ENCODE data around the gene NOXA1. TPM values are rescaled to one million over a fixed set of nuclear protein-coding genes. Genes with fewer than 3 reads are reported as not detected.

Gene NOXA1
- polyA plus RNA-seq, 1 donor (not counting 4 experiments of a cell fraction or from before 2014, with no cell fraction given): 0.09 TPM

DNA sequence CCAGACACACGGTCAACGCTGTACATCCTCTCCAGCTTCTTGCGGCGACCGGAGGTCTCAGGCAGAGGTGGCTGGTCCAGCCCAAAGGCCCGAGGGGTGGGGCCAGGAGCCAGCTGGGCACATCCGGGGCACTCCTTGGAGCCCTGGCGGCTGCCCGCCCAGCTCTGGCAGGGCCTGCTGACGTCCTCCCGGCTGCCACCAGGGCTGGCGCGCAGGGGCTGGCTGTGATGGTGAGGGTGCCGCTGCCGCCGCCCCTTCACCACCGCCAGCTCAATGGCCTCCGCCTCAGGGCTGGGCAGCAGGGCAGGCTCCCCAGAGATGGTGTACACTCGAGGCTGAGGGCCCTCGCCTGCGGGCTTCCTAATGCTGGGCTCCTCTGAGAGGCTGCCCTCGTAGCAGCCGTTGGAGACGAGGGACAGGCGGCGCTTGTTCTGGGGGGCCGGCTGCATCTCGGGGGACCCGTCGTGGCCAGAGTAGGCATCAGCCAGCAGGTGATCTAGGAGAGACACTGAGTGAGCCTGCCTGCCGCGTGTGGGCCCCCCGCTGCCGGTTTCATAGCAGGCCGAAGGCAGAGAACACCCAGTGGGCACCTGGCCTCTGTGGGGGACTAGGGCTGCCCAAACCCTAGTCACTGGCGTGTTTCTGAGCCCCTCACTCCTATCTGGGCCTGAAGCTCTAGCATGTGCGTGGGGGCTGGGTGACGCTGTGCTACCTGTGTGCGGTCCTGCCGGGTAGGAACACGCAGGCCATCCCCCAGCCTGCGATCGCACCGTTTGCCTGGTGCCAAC, 34.4 kb downstream of the NOXA1 start:
- peak overlapping the region; percentile 73 for H3K4me2 ChIP-seq (ENCODE audit: control insufficient read depth, extremely low read depth, insufficient read depth, low read depth, low read length)
- H3K36me3 ChIP-seq (ENCODE audit: control insufficient read depth in 2 of 2, extremely low read depth in 1 of 2, insufficient read depth in 2 of 2, low read length in 2 of 2): peaks cover 0 to 9% of the 10 kb centered on the region in 2 experiments
- TF ChIP-seq, protein P1, sequence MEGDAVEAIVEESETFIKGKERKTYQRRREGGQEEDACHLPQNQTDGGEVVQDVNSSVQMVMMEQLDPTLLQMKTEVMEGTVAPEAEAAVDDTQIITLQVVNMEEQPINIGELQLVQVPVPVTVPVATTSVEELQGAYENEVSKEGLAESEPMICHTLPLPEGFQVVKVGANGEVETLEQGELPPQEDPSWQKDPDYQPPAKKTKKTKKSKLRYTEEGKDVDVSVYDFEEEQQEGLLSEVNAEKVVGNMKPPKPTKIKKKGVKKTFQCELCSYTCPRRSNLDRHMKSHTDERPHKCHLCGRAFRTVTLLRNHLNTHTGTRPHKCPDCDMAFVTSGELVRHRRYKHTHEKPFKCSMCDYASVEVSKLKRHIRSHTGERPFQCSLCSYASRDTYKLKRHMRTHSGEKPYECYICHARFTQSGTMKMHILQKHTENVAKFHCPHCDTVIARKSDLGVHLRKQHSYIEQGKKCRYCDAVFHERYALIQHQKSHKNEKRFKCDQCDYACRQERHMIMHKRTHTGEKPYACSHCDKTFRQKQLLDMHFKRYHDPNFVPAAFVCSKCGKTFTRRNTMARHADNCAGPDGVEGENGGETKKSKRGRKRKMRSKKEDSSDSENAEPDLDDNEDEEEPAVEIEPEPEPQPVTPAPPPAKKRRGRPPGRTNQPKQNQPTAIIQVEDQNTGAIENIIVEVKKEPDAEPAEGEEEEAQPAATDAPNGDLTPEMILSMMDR (optimal IDR thresholded peaks at IDR 0.05 in 1 of 3, IDR thresholded peaks at IDR 0.05 in 1 of 3, conservative IDR thresholded peaks at IDR 0.05 in 1 of 3; ENCODE audit: extremely low read depth in 1 of 3, insufficient read depth in 2 of 3, low read length in 3 of 3): no peak
- no peak for TF ChIP-seq EZH2 (IDR thresholded peaks at IDR 0.05; ENCODE audit: low read length)
- no peaks in the 10 kb centered on the region for H3K9me3 ChIP-seq (ENCODE audit: control insufficient read depth, low read depth, low read length)
- no peaks in the 10 kb centered on the region for H4K20me1 ChIP-seq (ENCODE audit: control insufficient read depth, extremely low read depth, insufficient read depth, low read length)
- H2AFZ ChIP-seq (ENCODE audit: control insufficient read depth, low read length): no peak overlapping the region
- no peak overlapping the region for H3K27ac ChIP-seq (ENCODE audit: control insufficient read depth, insufficient read depth, low read length)
- H3K27me3 ChIP-seq (ENCODE audit: control insufficient read depth, extremely low read depth, insufficient read depth, low read length): peaks cover 8% of the 10 kb centered on the region
- DNase-seq (ENCODE audit: low read depth, low spot score) (no peak), FAIRE-seq (no peak)
- dilution Hi-C loops (cut with MboI; ENCODE audit: extremely low pct_ligation_motif_present, low sequenced_read_pairs): no loop called here
- peaks cover 18% of the 10 kb centered on the region for H3K4me1 ChIP-seq (ENCODE audit: control insufficient read depth, extremely low read depth, insufficient read depth, low read length)
- peak overlapping the region; percentile 70 to 85 (median 74) for H3K4me3 ChIP-seq (ENCODE audit: control insufficient read depth in 2 of 3, extremely low read depth in 1 of 3, insufficient read depth in 2 of 3, low read depth in 1 of 3, low read length in 3 of 3)
- no peak overlapping the region for H3K9ac ChIP-seq (ENCODE audit: control insufficient read depth, extremely low read depth, insufficient read depth, low read length)
- no peaks in the 10 kb centered on the region for H3K9me1 ChIP-seq (ENCODE audit: control insufficient read depth, extremely low read depth, insufficient read depth, low read length)
- peaks cover 7% of the 10 kb centered on the region for H3K79me2 ChIP-seq (ENCODE audit: control insufficient read depth, insufficient read depth, low read length)

DNA sequence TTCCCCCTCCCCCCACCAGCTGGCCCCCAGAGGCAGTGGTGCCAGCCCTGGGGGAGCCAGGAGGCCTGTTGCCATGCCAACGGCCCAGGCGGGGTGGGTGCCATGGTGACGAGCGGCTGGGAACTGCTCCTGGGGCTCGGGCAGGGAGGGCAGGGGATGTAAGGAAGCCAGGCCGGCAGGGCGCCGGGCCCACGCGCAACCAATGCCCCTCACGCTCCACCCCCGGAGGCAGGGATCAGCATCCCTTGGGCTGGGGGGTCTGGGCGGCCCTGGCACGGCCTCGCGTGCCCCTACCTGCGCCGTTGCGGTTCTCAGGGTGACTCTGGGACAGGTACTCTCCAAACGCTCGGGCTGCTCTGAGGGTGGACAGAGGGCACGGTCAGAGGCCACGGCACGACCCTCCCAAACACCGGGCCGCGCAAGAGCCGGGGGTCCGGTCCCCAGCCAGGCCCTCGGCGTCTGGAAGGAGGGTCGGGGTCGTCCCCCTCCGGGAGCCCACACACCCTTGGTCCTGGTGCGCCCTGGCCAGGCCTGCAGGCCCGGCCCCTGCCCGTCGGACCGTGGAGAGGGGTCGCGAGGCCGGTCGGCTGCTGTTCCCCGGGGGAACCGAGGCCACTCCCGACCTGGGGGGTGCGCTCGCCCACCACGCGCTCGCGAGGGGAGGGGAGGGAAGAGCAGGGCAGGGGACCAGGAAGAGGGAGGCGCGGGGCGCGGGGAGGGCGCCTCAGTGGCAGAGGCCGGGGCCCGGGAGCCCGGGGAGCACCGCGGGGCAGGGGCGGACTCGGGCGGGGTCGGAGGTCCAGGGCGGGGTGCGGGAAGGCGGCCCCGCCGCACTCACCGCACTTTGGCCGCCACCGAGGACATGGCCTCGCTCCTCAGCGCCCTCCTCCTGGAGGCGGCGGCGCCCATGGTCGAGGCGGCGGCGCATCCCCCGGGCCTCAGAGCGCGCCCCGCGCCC, 35.3 kb downstream of the NOXA1 start:
- dilution Hi-C loops (cut with MboI; ENCODE audit: extremely low pct_ligation_motif_present, low sequenced_read_pairs): no loop called here
- FAIRE-seq: no peak

More for the DNA sequence above, 35.3 kb downstream of the NOXA1 start:
- no peaks in the 10 kb centered on the region for H3K9me3 ChIP-seq (ENCODE audit: control insufficient read depth, low read depth, low read length)
- TF ChIP-seq EZH2 (IDR thresholded peaks at IDR 0.05; ENCODE audit: low read length): no peak
- TF ChIP-seq, protein P1 (optimal IDR thresholded peaks at IDR 0.05 in 1 of 3, IDR thresholded peaks at IDR 0.05 in 1 of 3, conservative IDR thresholded peaks at IDR 0.05 in 1 of 3; ENCODE audit: extremely low read depth in 1 of 3, insufficient read depth in 2 of 3, low read length in 3 of 3): no peak
- no peaks in the 10 kb centered on the region for H3K9me1 ChIP-seq (ENCODE audit: control insufficient read depth, extremely low read depth, insufficient read depth, low read length)
- peaks cover 0 to 8% of the 10 kb centered on the region in 2 experiments for H3K36me3 ChIP-seq (ENCODE audit: control insufficient read depth in 2 of 2, extremely low read depth in 1 of 2, insufficient read depth in 2 of 2, low read length in 2 of 2)
- H3K4me3 ChIP-seq (ENCODE audit: control insufficient read depth in 2 of 3, extremely low read depth in 1 of 3, insufficient read depth in 2 of 3, low read depth in 1 of 3, low read length in 3 of 3): peak overlapping the region; percentile 70 to 85 (median 74)
- peak overlapping the region; percentile 73 for H3K4me2 ChIP-seq (ENCODE audit: control insufficient read depth, extremely low read depth, insufficient read depth, low read depth, low read length)
- H3K4me1 ChIP-seq (ENCODE audit: control insufficient read depth, extremely low read depth, insufficient read depth, low read length): peaks cover 18% of the 10 kb centered on the region
- H3K9ac ChIP-seq (ENCODE audit: control insufficient read depth, extremely low read depth, insufficient read depth, low read length): peak overlapping the region; percentile 78
- peaks cover 7% of the 10 kb centered on the region for H3K79me2 ChIP-seq (ENCODE audit: control insufficient read depth, insufficient read depth, low read length)
- no peaks in the 10 kb centered on the region for H4K20me1 ChIP-seq (ENCODE audit: control insufficient read depth, extremely low read depth, insufficient read depth, low read length)
- peaks cover 15% of the 10 kb centered on the region for H3K27me3 ChIP-seq (ENCODE audit: control insufficient read depth, extremely low read depth, insufficient read depth, low read length)
- no peak for DNase-seq (ENCODE audit: low read depth, low spot score)
- H3K27ac ChIP-seq (ENCODE audit: control insufficient read depth, insufficient read depth, low read length): peak overlapping the region; percentile 36
- H2AFZ ChIP-seq (ENCODE audit: control insufficient read depth, low read length): no peak overlapping the region

Measured in keratinocyte (primary cell).